ENCODE data around the gene KLK10.

KLK10 gene

GRCh38 chr19:51012661-51013190 is 6.8 kb downstream of the KLK10 start:
- no peak overlapping the region for H3K27ac ChIP-seq
- peaks cover 9% of the 10 kb centered on the region for H3K27me3 ChIP-seq (replicated peaks)
- in situ Hi-C loops (cut with HindIII; ENCODE audit: low pct_ligation_motif_present, low sequenced_read_pairs): no loop called here
- H3K4me3 ChIP-seq (ENCODE audit: low read depth, low read length): no peak overlapping the region
- no peak for DNase-seq
- H3K36me3 ChIP-seq (replicated peaks): no peaks in the 10 kb centered on the region
- TF ChIP-seq, protein P1, sequence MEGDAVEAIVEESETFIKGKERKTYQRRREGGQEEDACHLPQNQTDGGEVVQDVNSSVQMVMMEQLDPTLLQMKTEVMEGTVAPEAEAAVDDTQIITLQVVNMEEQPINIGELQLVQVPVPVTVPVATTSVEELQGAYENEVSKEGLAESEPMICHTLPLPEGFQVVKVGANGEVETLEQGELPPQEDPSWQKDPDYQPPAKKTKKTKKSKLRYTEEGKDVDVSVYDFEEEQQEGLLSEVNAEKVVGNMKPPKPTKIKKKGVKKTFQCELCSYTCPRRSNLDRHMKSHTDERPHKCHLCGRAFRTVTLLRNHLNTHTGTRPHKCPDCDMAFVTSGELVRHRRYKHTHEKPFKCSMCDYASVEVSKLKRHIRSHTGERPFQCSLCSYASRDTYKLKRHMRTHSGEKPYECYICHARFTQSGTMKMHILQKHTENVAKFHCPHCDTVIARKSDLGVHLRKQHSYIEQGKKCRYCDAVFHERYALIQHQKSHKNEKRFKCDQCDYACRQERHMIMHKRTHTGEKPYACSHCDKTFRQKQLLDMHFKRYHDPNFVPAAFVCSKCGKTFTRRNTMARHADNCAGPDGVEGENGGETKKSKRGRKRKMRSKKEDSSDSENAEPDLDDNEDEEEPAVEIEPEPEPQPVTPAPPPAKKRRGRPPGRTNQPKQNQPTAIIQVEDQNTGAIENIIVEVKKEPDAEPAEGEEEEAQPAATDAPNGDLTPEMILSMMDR (IDR thresholded peaks at IDR 0.05; ENCODE audit: low read depth, low read length, missing control alignments): no peak

GRCh38 chr19:51010066-51010795 is 9.3 kb downstream of the KLK10 start:
- Histone ChIP-seq H3K4me3 (ENCODE audit: low read depth, low read length) (no peak overlapping the region), H3K27me3 (replicated peaks) (no peaks in the 10 kb centered on the region), H3K36me3 (replicated peaks) (no peaks in the 10 kb centered on the region), H3K27ac (no peak overlapping the region)
- in situ Hi-C loops (cut with HindIII; ENCODE audit: low pct_ligation_motif_present, low sequenced_read_pairs): no loop called here
- TF ChIP-seq, protein P1 (IDR thresholded peaks at IDR 0.05; ENCODE audit: low read depth, low read length, missing control alignments): no peak
- no peak for DNase-seq

DNA sequence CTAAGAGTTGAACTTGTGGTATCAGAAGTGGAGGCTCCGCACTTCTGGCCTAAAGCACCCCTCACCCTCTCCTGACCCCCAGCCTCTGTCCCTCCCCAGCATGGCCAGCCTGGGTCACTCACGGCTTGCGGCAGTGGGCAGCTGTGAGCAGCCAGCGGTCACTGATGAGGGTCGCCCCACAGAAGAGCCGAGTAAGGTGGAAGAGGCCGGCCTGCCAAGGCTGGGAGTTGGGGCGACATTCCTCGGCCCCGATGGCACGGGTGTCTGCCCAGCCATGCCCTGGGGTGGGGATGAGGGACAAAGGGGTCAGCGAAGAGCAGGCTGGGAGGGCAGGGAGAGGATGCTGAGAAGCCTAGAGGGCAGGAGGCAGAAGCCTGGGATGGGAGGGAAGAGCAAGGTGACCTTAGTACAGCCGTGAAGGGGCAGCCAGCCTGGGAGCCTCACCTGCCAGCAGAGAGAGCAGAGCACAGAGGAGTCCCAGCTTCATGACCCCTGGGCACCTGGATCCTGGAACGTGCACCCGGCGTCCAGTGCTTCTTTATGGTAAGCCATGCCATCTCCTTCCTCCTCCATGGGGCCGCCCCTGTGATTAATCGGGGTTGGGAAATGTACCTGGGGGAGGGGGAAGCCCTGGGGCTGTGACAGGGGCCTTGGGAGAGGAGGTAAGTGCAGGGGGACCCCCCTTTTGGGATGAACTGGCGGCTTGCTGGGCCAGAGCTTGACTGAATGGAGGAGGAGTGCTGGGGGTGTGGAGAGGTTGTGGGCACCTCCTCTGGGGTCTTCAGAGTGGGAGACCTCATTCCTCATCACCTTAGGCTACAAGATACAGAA is 10.2 kb downstream of the KLK10 start:
- DNase-seq: no peak
- no peak overlapping the region for H3K27ac ChIP-seq
- no peaks in the 10 kb centered on the region for H3K36me3 ChIP-seq (replicated peaks)
- in situ Hi-C loops (cut with HindIII; ENCODE audit: low pct_ligation_motif_present, low sequenced_read_pairs): no loop called here
- H3K4me3 ChIP-seq (ENCODE audit: low read depth, low read length): no peak overlapping the region
- no peaks in the 10 kb centered on the region for H3K27me3 ChIP-seq (replicated peaks)
- TF ChIP-seq, protein P1 (IDR thresholded peaks at IDR 0.05; ENCODE audit: low read depth, low read length, missing control alignments): no peak

DNA sequence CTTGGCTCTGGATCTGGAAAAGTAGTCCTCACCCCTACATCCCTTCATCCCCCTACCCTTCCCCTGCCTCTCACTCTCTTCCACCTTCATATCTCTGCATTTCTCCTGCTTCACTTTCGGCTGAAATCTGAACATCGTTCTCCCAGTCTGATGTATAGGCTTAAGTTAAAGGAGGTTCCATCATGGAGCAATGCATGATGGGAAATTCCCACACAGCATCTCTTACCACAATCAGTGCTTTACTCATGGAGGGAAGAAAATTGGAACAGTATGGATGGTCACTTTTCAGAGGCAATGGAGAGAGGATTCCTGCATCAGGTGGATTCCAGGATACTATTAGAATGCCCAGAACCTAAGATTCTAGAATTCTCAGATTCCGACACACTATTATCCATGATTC is 12.0 kb downstream of the KLK10 start:
- TF ChIP-seq, protein P1 (IDR thresholded peaks at IDR 0.05; ENCODE audit: low read depth, low read length, missing control alignments): no peak
- Histone ChIP-seq H3K27me3 (replicated peaks) (no peaks in the 10 kb centered on the region), H3K27ac (no peak overlapping the region), H3K4me3 (ENCODE audit: low read depth, low read length) (no peak overlapping the region), H3K36me3 (replicated peaks) (no peaks in the 10 kb centered on the region)
- in situ Hi-C loops (cut with HindIII; ENCODE audit: low pct_ligation_motif_present, low sequenced_read_pairs): no loop called here
- DNase-seq: no peak

GRCh38 chr19:51006406-51006805 is 13.1 kb downstream of the KLK10 start:
- Histone ChIP-seq H3K36me3 (replicated peaks) (no peaks in the 10 kb centered on the region), H3K4me3 (ENCODE audit: low read depth, low read length) (no peak overlapping the region), H3K27ac (no peak overlapping the region), H3K27me3 (replicated peaks) (no peaks in the 10 kb centered on the region)
- DNase-seq: no peak
- TF ChIP-seq, protein P1 (IDR thresholded peaks at IDR 0.05; ENCODE audit: low read depth, low read length, missing control alignments): no peak
- in situ Hi-C loops (cut with HindIII; ENCODE audit: low pct_ligation_motif_present, low sequenced_read_pairs): no loop called here
